ENCODE results near the gene EVA1A.

GRCh38 chr2:75464348-75464946, 96.3 kb downstream of the EVA1A start:
- TF ChIP-seq CTCF (IDR thresholded peaks at IDR 0.05) (peak in 3 of 7 experiments; percentile 27 to 42 (median 40)), EP300 (IDR thresholded peaks at IDR 0.05) (no peak), POLR2A (IDR thresholded peaks at IDR 0.05) (no peak), POLR2AphosphoS5 (IDR thresholded peaks at IDR 0.05) (no peak)

Measured in stomach (tissue), 4 donors.